ENCODE measurements around the gene CEP131. TPM values are rescaled to one million over a fixed set of nuclear protein-coding genes. Genes with fewer than 3 reads are reported as not detected.

The CEP131 gene
- total and polyA plus RNA-seq, 5 donors from 2014 or later, result 1.4 to 9.9 (median 2.0) TPM

DNA sequence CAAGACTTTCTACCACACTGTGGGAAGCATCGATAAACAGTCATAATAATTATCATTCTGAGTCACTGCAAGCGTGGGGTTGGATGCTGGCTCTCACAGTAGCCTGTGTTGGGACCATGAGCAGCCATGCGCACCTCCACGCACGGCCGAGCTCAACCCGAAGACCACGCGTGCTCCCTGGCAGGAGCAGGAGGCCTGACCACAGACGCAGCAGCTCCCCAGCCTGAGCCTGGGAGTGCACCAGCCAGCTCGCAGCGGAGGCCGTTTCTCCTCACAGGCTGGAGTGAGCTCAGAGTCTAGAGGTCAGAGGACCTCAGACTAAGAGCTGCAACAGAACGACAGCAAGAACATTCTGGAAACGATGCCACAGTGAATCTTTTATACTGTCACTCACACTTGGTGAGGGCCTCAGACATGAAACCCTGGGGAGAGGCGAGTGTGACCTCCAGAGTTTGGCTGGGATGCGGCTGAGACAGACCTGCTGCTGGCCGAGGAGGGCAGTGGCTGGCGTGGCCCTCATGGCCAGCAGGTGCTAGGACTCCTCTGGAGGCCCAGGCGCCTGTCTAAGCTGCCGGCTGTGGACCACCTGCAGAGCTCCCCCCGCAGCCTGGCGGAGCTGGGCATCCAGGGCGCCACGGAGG, 22.4 kb upstream of the CEP131 start:
- no peaks in the 10 kb centered on the region for H3K27me3 Mint-ChIP-seq
- Histone ChIP-seq H3K9me3 (ENCODE audit: control insufficient read depth in 2 of 2, low read length in 2 of 2) (no peaks in the 10 kb centered on the region), H3K27me3 (ENCODE audit: control insufficient read depth, insufficient read depth, low read length) (no peaks in the 10 kb centered on the region), H3K36me3 (ENCODE audit: control insufficient read depth, insufficient read depth, low read length) (no peaks in the 10 kb centered on the region), H3K4me3 (ENCODE audit: low read depth, low read length) (no peak overlapping the region), H3K4me1 (ENCODE audit: control insufficient read depth, insufficient read depth, low read length, poor library complexity, severe bottlenecking) (peaks cover 7% of the 10 kb centered on the region), H3K27ac (ENCODE audit: insufficient read depth, low read length, poor library complexity, severe bottlenecking) (no peak overlapping the region)
- no peaks in the 10 kb centered on the region for H3K9me3 Mint-ChIP-seq
- H3K27ac Mint-ChIP-seq, result no peak overlapping the region
- ATAC-seq (ENCODE audit: low read depth in 2 of 2) (no peak), DNase-seq (no peak)
- H3K4me1 Mint-ChIP-seq, result peaks cover 0 to 19% (median 10%) of the 10 kb centered on the region in 4 donors
- H3K36me3 Mint-ChIP-seq, result peaks cover 4% of the 10 kb centered on the region
- H3K4me3 Mint-ChIP-seq, result no peak overlapping the region

DNA sequence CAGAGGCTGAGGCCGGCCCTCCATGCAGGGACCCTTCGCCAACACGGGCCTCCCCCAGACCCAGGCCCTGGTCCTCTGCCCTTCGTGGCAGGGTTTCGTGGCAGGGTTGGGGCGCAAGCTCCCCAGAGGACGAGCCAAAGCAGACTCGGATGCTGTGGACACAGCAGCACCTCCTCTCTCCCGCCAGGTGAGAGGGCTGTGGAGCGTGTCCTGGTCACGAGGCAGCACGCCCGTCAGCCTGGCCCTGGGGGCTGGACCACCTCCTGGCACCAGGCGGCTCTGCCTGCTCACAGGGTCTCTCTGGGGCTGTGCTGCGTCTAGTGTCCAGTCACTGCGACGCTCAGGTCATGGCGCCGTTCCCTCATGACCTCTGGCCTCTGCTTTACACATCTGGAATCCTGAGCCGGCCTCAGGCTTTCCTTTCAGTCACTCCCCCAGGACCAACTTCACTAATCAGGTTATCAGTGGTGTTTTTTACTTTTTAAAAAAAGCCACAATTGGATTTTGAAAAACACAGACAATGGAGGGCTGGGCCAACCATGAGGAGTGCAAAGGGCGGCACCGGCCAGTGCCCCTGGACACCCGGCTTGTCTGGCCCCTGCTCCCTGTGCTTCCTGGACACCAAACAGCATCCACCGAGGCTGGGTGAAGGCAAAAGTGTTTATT, 21.7 kb upstream of the CEP131 start:
- peak overlapping the region in 1 of 3 donors; percentile 9 for H3K27ac Mint-ChIP-seq
- Histone ChIP-seq H3K4me1 (ENCODE audit: control insufficient read depth, insufficient read depth, low read length, poor library complexity, severe bottlenecking) (peaks cover 12% of the 10 kb centered on the region), H3K9me3 (ENCODE audit: control insufficient read depth in 2 of 2, low read length in 2 of 2) (no peaks in the 10 kb centered on the region), H3K27me3 (ENCODE audit: control insufficient read depth, insufficient read depth, low read length) (no peaks in the 10 kb centered on the region), H3K4me3 (ENCODE audit: low read depth, low read length) (no peak overlapping the region), H3K27ac (ENCODE audit: insufficient read depth, low read length, poor library complexity, severe bottlenecking) (no peak overlapping the region), H3K36me3 (ENCODE audit: control insufficient read depth, insufficient read depth, low read length) (no peaks in the 10 kb centered on the region)
- no peak overlapping the region for H3K4me3 Mint-ChIP-seq
- peaks cover 0 to 22% (median 10%) of the 10 kb centered on the region in 4 donors for H3K4me1 Mint-ChIP-seq
- H3K9me3 Mint-ChIP-seq, result no peaks in the 10 kb centered on the region
- DNase-seq (no peak), ATAC-seq (ENCODE audit: low read depth in 2 of 2) (no peak)
- H3K27me3 Mint-ChIP-seq, result no peaks in the 10 kb centered on the region
- H3K36me3 Mint-ChIP-seq, result peaks cover 4% of the 10 kb centered on the region

DNA sequence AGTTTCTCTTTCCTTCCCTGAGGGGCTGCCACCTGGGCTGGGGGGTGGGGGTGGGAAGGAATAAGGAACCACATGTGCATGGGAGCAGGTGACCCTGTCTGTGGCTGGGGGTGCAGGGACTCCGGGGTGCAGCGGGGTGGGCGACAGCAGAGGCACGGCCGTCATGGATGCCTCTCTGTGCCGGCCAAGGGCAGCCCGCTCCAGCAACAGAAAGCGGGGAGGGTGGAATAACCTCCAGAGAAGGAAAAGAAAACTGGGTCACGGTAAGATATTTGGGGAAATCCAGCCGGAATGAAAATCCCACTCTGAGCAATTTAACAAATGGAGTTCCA, 20.5 kb upstream of the CEP131 start:
- Mint-ChIP-seq H3K4me3 (no peak overlapping the region), H3K9me3 (no peaks in the 10 kb centered on the region), H3K4me1 (peaks cover 4 to 26% (median 14%) of the 10 kb centered on the region in 4 donors), H3K36me3 (peaks cover 4% of the 10 kb centered on the region), H3K27ac (no peak overlapping the region), H3K27me3 (no peaks in the 10 kb centered on the region)
- no peak overlapping the region for H3K4me3 ChIP-seq (ENCODE audit: low read depth, low read length)
- no peak for DNase-seq
- H3K27me3 ChIP-seq (ENCODE audit: control insufficient read depth, insufficient read depth, low read length), result no peaks in the 10 kb centered on the region
- H3K4me1 ChIP-seq (ENCODE audit: control insufficient read depth, insufficient read depth, low read length, poor library complexity, severe bottlenecking), result peaks cover 15% of the 10 kb centered on the region
- ATAC-seq (ENCODE audit: low read depth in 2 of 2), result no peak
- H3K27ac ChIP-seq (ENCODE audit: insufficient read depth, low read length, poor library complexity, severe bottlenecking), result no peak overlapping the region
- H3K9me3 ChIP-seq (ENCODE audit: control insufficient read depth in 2 of 2, low read length in 2 of 2), result no peaks in the 10 kb centered on the region
- no peaks in the 10 kb centered on the region for H3K36me3 ChIP-seq (ENCODE audit: control insufficient read depth, insufficient read depth, low read length)

DNA sequence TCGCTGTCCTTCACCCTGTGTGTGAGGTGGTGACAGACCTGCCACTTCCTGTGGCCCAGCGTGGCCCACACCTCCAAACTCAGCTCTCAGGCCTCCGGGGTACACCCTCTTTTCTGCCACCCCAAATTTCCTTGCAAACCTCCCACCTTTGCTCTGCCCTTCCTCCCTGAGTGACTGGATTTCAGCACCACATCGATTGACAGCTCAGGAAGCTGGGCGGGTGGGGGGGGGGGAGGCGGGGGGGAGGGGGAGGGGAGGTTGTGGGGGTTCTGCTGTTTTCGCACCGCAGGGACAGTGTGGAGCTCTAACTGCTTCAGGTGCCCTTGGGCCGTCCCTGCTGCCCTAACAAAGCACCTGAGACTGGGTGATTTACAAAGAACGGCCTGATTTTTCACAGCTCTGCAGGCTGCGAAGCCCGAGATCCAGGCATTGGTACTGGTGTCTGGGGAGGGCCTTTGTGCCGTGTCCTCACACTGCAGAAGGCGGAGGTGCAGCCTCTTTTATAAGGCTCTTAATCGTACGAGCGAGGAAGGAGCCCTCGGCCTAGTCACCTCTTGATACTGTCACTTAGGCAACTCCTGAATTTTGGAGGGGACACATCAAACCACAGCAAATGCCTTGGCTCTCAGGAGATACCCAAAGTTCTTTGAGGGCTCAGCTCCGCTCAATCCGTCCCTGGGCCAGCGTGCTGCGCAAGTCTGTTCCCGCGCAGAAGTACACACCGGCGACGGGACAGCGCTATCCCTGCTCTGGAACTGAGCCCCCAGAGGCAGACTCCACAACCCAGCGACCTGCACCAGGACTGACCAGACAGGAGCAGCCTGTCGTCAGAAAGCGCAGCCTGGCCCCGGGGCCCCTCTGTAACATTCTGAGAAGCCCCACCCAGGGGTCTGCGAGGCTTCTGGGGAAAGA, 19.9 kb upstream of the CEP131 start:
- H3K27me3 ChIP-seq (ENCODE audit: control insufficient read depth, insufficient read depth, low read length), result no peaks in the 10 kb centered on the region
- no peak for DNase-seq
- H3K4me1 Mint-ChIP-seq, result peaks cover 5 to 31% (median 16%) of the 10 kb centered on the region in 4 donors
- H3K27me3 Mint-ChIP-seq, result no peaks in the 10 kb centered on the region
- peak overlapping the region in 1 of 4 donors; percentile 79 for H3K4me3 Mint-ChIP-seq
- H3K27ac ChIP-seq (ENCODE audit: insufficient read depth, low read length, poor library complexity, severe bottlenecking), result no peak overlapping the region
- no peaks in the 10 kb centered on the region for H3K36me3 ChIP-seq (ENCODE audit: control insufficient read depth, insufficient read depth, low read length)
- H3K27ac Mint-ChIP-seq, result peak overlapping the region in 1 of 3 donors; percentile 25
- no peaks in the 10 kb centered on the region for H3K9me3 Mint-ChIP-seq
- peaks cover 4% of the 10 kb centered on the region for H3K36me3 Mint-ChIP-seq
- no peak for ATAC-seq (ENCODE audit: low read depth in 2 of 2)
- H3K4me1 ChIP-seq (ENCODE audit: control insufficient read depth, insufficient read depth, low read length, poor library complexity, severe bottlenecking), result peaks cover 21% of the 10 kb centered on the region
- no peak overlapping the region for H3K4me3 ChIP-seq (ENCODE audit: low read depth, low read length)
- H3K9me3 ChIP-seq (ENCODE audit: control insufficient read depth in 2 of 2, low read length in 2 of 2), result no peaks in the 10 kb centered on the region

DNA sequence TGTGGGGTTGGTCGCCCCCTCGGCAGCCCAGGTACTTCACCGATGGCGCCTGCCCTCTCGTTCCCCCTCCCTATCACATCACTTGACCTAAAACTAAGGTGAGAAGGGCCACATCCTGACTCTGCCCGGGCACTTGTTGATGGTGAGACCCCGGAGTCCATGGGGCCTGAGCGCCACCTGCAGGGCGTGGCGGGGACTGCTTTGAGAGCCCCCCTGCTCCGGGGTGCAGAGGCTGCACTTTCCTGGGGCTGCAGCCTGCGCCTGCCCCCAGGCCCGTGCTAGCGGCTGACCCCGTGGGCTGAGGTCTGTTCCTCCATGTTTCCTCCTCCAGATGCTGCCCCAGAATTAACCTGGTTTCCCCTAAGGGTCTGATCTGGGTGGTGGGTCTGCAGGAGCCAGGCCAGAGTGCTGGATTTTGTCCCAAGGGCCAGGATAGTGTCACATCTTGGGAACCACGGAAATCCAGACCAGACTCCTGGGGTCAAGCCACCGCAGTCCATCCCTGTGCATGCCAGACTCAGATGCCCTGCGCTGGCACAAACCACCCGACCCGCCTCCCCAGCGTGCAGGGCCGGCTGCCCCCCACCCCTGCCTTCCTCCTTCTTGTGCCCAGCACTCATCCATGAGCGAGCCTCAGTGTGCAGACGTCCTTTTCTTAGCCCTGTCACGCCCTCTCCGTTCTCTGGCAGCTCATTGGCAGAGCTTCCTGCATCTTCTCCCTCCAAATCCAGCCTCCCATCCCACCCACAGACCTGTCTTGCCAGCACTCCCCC, 19.1 kb upstream of the CEP131 start:
- ATAC-seq (ENCODE audit: low read depth in 2 of 2) (no peak), DNase-seq (peak; percentile 39 to 60 (median 57))
- peak overlapping the region in 2 of 4 donors; percentile 79 to 92 for H3K4me3 Mint-ChIP-seq
- Histone ChIP-seq H3K4me1 (ENCODE audit: control insufficient read depth, insufficient read depth, low read length, poor library complexity, severe bottlenecking) (peaks cover 29% of the 10 kb centered on the region), H3K9me3 (ENCODE audit: control insufficient read depth in 2 of 2, low read length in 2 of 2) (no peaks in the 10 kb centered on the region), H3K27me3 (ENCODE audit: control insufficient read depth, insufficient read depth, low read length) (no peaks in the 10 kb centered on the region), H3K36me3 (ENCODE audit: control insufficient read depth, insufficient read depth, low read length) (no peaks in the 10 kb centered on the region), H3K4me3 (ENCODE audit: low read depth, low read length) (no peak overlapping the region), H3K27ac (ENCODE audit: insufficient read depth, low read length, poor library complexity, severe bottlenecking) (no peak overlapping the region)
- no peaks in the 10 kb centered on the region for H3K9me3 Mint-ChIP-seq
- H3K27ac Mint-ChIP-seq, result peak overlapping the region in 1 of 3 donors; percentile 25
- no peaks in the 10 kb centered on the region for H3K27me3 Mint-ChIP-seq
- H3K4me1 Mint-ChIP-seq, result peaks cover 5 to 37% (median 21%) of the 10 kb centered on the region in 4 donors
- H3K36me3 Mint-ChIP-seq, result peaks cover 4% of the 10 kb centered on the region

DNA sequence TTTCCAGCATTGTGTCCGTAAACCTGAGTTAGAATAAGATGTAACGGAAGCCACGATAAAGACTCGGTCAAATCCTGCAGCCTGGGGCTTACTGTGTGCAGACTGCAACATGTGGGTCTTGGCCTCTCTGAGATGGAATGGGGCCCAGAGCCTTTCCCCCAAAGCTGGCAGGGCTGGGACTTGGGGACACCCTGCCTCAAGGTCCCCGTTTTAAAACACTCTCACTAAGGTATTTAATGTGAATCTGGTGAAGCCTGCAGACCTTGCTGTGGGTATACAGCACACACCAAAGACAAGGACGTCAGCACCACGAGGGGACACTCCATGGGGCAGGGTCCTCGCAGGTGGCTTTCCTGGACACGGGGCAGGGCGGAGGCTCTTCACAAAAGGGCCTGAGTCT, 18.4 kb upstream of the CEP131 start:
- Histone ChIP-seq H3K27me3 (ENCODE audit: control insufficient read depth, insufficient read depth, low read length) (no peaks in the 10 kb centered on the region), H3K4me3 (ENCODE audit: low read depth, low read length) (no peak overlapping the region), H3K27ac (ENCODE audit: insufficient read depth, low read length, poor library complexity, severe bottlenecking) (no peak overlapping the region), H3K4me1 (ENCODE audit: control insufficient read depth, insufficient read depth, low read length, poor library complexity, severe bottlenecking) (peaks cover 33% of the 10 kb centered on the region), H3K9me3 (ENCODE audit: control insufficient read depth in 2 of 2, low read length in 2 of 2) (no peaks in the 10 kb centered on the region), H3K36me3 (ENCODE audit: control insufficient read depth, insufficient read depth, low read length) (no peaks in the 10 kb centered on the region)
- peak overlapping the region; percentile 56 to 94 (median 85) for H3K4me3 Mint-ChIP-seq
- DNase-seq (no peak), ATAC-seq (ENCODE audit: low read depth in 2 of 2) (no peak)
- peaks cover 5 to 38% (median 21%) of the 10 kb centered on the region in 4 donors for H3K4me1 Mint-ChIP-seq
- no peaks in the 10 kb centered on the region for H3K9me3 Mint-ChIP-seq
- peak overlapping the region in 2 of 3 donors; percentile 46 to 50 for H3K27ac Mint-ChIP-seq
- H3K36me3 Mint-ChIP-seq, result peaks cover 4% of the 10 kb centered on the region
- no peaks in the 10 kb centered on the region for H3K27me3 Mint-ChIP-seq

DNA sequence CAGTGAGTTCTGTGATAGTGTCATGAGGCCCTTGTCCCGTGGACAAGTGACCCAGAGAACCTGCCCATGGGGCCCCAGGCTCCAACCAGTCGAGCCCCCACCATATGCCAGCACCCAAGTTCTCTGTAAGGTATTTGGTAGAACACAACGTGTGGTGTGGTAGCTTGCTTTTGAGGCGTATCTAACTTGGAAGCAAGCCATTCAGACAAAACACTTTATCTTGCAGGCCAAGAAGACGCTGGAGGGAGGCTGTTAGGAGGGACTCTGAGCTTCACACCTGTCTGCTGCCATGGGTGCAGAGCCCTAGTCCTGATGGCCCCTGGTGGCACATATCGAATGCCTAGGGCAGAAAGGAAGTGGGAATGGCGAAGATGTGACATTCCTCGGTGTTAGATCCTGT, 18.0 kb upstream of the CEP131 start:
- DNase-seq (no peak), ATAC-seq (ENCODE audit: low read depth in 2 of 2) (no peak)
- Mint-ChIP-seq H3K4me3 (peak overlapping the region; percentile 56 to 94 (median 85)), H3K4me1 (peaks cover 5 to 39% (median 21%) of the 10 kb centered on the region in 4 donors), H3K36me3 (peaks cover 4% of the 10 kb centered on the region), H3K9me3 (no peaks in the 10 kb centered on the region), H3K27ac (peak overlapping the region in 2 of 3 donors; percentile 46 to 50), H3K27me3 (no peaks in the 10 kb centered on the region)
- H3K4me1 ChIP-seq (ENCODE audit: control insufficient read depth, insufficient read depth, low read length, poor library complexity, severe bottlenecking), result peaks cover 33% of the 10 kb centered on the region
- no peaks in the 10 kb centered on the region for H3K36me3 ChIP-seq (ENCODE audit: control insufficient read depth, insufficient read depth, low read length)
- H3K9me3 ChIP-seq (ENCODE audit: control insufficient read depth in 2 of 2, low read length in 2 of 2), result no peaks in the 10 kb centered on the region
- H3K27ac ChIP-seq (ENCODE audit: insufficient read depth, low read length, poor library complexity, severe bottlenecking), result no peak overlapping the region
- H3K27me3 ChIP-seq (ENCODE audit: control insufficient read depth, insufficient read depth, low read length), result no peaks in the 10 kb centered on the region
- H3K4me3 ChIP-seq (ENCODE audit: low read depth, low read length), result no peak overlapping the region
